Sigmoid colon (tissue), 4 donors: ENCODE measurements around the gene CTNNA2.

ENCODE experiments used
- EP300 ChIP-seq, 4 donors: sonication (generic); formaldehyde crosslinking; IDR thresholded peaks; one replicate each; pipeline ENCODE4 v1.6.1; 2017; ENCODE audit warnings: antibody characterized with exemption in 4 of 4
- POLR2A ChIP-seq, 2 donors: fragments of 450-650 bp; IDR thresholded peaks; one replicate each; pipeline ENCODE4 v1.6.1; 2016; ENCODE audit warnings: antibody characterized with exemption in 2 of 2, mild to moderate bottlenecking in 2 of 2, moderate library complexity in 2 of 2
- POLR2AphosphoS5 ChIP-seq, 4 donors: sonication (generic); formaldehyde crosslinking; IDR thresholded peaks; one replicate each; pipeline ENCODE4 v1.6.1; 2017; ENCODE audit warnings: antibody characterized with exemption in 4 of 4
- TF ChIP-seq, protein P1 (sequence below), 4 experiments: fragments of 450-650 bp in 3 of 4; fragments of 200-600 bp in 1 of 4; IDR thresholded peaks; one replicate each; pipeline ENCODE4 v1.5.1; 2016 to 2019; ENCODE audit warnings: antibody characterized with exemption in 4 of 4, mild to moderate bottlenecking in 3 of 4, moderate library complexity in 2 of 4

DNA sequence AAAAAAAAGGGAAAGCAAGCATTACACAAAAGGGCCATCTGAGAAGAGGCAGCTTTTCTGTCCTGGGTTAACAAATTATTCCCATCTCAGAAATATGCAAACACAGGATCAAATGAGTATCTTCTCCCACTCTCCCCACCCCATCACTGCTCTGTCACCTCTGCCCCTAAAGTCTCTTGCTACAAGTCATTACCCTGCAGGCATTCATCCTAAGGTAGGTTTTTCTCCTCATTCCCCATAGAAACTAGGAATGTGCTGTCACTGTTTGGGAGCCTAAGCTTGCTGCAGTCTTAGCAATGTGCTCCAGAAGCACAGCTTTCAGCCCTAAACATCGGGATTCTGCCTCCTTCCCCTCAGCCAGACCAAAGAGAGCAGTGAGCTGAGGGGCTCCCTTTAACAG, 788.1 kb downstream of the CTNNA2 start:
- TF ChIP-seq POLR2A (IDR thresholded peaks at IDR 0.05) (no peak), POLR2AphosphoS5 (IDR thresholded peaks at IDR 0.05) (no peak), EP300 (IDR thresholded peaks at IDR 0.05) (no peak)
- TF ChIP-seq, protein P1, sequence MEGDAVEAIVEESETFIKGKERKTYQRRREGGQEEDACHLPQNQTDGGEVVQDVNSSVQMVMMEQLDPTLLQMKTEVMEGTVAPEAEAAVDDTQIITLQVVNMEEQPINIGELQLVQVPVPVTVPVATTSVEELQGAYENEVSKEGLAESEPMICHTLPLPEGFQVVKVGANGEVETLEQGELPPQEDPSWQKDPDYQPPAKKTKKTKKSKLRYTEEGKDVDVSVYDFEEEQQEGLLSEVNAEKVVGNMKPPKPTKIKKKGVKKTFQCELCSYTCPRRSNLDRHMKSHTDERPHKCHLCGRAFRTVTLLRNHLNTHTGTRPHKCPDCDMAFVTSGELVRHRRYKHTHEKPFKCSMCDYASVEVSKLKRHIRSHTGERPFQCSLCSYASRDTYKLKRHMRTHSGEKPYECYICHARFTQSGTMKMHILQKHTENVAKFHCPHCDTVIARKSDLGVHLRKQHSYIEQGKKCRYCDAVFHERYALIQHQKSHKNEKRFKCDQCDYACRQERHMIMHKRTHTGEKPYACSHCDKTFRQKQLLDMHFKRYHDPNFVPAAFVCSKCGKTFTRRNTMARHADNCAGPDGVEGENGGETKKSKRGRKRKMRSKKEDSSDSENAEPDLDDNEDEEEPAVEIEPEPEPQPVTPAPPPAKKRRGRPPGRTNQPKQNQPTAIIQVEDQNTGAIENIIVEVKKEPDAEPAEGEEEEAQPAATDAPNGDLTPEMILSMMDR (IDR thresholded peaks at IDR 0.05), result no peak
